NB4 (cell line): Measurements from ENCODE around the gene KRT80.

Experiments
- DNase-seq: peaks from one replicate; pipeline ENCODE4 v3.0.0; 2010; ENCODE audit warnings: low read depth
- H3K4me3 ChIP-seq: one replicate; pipeline ENCODE4 v1.5.1; 2011; ENCODE audit warnings: mild to moderate bottlenecking, low read depth, low read length, moderate library complexity
- MYC ChIP-seq: IDR thresholded peaks from 2 replicates; pipeline ENCODE4 v1.6.1; 2011; ENCODE audit warnings: low read depth, low read length
- POLR2A ChIP-seq: IDR thresholded peaks from 2 replicates; pipeline ENCODE4 v1.6.1; 2011; ENCODE audit warnings: mild to moderate bottlenecking; ENCODE audit not compliant: insufficient read length; ENCODE audit errors: extremely low read depth
- TF ChIP-seq, protein P1 (sequence below): IDR thresholded peaks from one replicate; pipeline ENCODE4 v1.5.1; 2012; ENCODE audit warnings: low read depth, low read length
- TF ChIP-seq, protein P2 (sequence below): IDR thresholded peaks from 2 replicates; pipeline ENCODE4 v1.6.1; 2011; ENCODE audit warnings: low read depth, low read length

The KRT80 gene

DNA sequence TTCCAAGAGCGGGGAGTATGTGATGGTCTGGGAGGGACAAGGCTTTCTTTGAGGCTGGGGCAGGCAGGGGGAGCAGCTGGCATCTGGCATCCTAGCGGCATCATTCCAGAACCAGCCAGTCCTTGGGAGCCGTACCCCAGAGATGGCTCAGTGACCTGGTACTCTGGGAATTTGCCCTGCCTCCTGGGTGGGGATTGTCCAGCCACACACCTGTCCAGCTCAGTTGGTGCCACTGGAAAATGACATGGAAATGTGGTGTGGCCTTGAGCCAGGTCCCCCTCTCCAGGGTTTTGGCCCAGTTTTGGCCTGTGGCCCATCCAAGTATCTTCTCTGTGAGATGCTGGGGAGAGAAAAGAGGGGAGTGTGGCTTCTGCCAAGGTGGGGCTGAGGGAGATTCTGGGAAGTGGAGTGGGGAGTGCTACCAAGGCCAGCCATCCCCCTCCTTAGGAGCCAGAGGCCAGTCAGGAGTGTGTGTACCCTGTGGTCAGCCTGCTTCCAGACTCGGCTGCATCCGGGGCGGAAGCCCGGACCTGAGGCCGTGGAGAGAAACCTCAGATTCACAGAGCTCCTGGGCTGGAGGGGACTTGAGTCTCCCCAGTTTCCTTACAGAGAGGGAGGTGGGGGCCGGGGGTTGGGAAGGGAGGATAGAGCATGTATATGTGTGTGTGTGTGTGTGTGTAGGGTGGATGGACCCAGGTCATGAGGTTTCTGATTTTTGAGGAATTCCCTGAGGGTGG, 14.7 kb upstream of the KRT80 start:
- DNase-seq, result no peak
- H3K4me3 ChIP-seq, result no peak overlapping the region
- TF ChIP-seq, protein P1, sequence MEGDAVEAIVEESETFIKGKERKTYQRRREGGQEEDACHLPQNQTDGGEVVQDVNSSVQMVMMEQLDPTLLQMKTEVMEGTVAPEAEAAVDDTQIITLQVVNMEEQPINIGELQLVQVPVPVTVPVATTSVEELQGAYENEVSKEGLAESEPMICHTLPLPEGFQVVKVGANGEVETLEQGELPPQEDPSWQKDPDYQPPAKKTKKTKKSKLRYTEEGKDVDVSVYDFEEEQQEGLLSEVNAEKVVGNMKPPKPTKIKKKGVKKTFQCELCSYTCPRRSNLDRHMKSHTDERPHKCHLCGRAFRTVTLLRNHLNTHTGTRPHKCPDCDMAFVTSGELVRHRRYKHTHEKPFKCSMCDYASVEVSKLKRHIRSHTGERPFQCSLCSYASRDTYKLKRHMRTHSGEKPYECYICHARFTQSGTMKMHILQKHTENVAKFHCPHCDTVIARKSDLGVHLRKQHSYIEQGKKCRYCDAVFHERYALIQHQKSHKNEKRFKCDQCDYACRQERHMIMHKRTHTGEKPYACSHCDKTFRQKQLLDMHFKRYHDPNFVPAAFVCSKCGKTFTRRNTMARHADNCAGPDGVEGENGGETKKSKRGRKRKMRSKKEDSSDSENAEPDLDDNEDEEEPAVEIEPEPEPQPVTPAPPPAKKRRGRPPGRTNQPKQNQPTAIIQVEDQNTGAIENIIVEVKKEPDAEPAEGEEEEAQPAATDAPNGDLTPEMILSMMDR, result no peak
- TF ChIP-seq POLR2A (no peak), MYC (no peak)
- TF ChIP-seq, protein P2, sequence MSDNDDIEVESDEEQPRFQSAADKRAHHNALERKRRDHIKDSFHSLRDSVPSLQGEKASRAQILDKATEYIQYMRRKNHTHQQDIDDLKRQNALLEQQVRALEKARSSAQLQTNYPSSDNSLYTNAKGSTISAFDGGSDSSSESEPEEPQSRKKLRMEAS, result no peak

DNA sequence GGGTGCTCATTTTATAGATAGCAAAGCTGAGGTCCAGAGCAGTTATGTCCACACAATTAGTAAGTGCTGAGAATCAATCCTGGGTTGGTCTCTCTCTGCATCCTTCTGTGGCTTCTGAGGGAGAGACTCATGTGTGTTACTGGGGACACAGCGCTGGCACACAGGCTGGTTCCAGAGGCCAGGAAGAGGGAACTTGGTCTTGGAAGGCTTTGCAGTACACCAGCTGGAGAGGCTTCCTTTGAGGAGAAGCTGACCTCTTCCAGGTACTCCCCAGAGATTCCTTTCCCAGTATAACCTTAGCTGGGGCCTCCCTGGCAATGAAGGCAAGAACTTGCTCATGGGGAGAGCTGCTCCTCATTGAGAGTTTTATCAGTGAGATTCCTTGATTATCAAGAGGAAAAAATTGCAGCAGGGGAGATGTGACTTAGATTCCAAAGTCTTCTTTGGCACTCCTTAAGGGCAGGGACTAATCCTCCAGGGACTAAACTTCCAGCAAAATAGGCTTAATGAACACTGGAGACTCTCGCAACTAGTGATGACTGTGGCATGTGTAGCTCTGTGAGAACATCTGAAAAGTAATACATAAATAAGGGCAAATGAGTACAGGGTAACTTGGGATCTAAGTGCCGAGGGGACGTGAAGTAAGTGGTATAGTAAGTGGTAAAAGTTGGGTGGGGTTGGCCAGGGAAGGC, 13.9 kb upstream of the KRT80 start:
- TF ChIP-seq MYC, result no peak
- no peak for TF ChIP-seq POLR2A
- TF ChIP-seq, protein P2, result no peak
- TF ChIP-seq, protein P1, result no peak
- H3K4me3 ChIP-seq, result no peak overlapping the region
- DNase-seq, result peak; percentile 18

DNA sequence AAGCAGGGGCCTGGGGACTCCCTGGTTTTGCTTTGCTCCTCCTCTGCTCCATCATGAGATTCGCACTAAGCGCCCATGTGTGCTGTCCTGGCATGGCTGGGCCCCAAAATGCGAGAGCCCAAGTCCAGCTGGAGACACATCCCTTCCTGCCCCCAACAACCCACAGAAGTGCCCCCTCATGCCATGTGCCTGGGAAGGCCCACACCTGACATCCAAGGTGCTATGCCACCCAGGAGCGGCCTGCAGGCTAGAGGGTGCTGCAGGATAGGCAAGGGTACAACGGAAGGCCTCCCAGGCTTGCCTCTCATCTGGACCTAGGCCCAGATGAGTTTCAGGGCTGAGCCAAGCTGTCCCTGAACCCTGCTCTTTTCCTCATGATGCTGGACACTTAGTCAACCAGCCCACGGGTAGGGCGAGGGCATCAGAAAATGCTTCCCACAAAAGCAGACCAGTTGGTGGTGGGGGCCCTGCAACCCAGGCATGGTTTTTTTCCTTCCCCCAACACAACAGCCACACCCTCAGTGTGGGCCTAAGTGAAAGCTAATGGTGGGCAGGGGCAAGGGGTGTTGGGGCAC, 13.2 kb upstream of the KRT80 start:
- TF ChIP-seq, protein P2, result no peak
- no peak for TF ChIP-seq MYC
- TF ChIP-seq, protein P1, result no peak
- no peak for TF ChIP-seq POLR2A

DNA sequence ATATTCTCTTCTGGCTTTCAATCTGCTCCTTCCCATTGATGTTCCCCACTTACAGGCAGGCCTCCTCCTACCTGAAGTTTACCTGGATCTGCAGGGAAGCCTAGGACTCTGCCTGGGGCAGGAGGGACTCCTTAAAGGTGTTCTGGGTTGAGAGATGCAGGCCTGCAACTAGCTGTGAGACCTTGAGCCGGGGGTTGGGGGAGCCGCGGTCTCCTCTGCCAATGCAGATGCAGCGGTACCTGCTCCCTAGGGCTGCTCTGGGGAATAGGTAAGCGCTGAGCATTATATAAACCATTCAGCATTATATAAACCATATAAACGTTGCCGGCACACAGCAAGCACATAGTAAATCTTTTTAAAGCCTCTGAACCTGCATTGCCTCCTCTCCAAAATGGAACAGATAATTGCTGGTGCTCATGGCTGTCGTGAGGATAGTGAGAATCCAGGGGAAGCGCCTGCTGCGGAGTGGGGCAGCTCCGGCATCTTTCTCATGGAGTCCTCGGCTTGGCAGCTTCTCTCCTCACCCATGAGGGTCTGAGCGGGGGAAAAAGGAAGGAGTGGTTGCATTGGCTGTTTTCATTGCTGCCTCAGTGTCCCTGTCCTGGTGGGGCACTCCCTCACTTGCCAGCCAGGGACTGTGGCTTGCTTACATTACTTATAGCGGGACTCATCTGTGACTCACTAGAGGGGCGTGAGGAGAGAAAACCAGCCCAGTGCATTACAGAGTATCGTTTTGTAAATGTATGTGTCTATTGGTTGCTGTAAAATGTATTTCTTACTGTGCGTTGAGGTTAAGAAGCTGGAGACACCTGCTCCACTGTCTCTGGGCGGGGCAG, 12.5 kb upstream of the KRT80 start:
- DNase-seq, result peak; percentile 46
- no peak overlapping the region for H3K4me3 ChIP-seq
- TF ChIP-seq POLR2A, result no peak

More for the DNA sequence above, 13.2 kb upstream of the KRT80 start:
- no peak overlapping the region for H3K4me3 ChIP-seq
- no peak for DNase-seq

DNA sequence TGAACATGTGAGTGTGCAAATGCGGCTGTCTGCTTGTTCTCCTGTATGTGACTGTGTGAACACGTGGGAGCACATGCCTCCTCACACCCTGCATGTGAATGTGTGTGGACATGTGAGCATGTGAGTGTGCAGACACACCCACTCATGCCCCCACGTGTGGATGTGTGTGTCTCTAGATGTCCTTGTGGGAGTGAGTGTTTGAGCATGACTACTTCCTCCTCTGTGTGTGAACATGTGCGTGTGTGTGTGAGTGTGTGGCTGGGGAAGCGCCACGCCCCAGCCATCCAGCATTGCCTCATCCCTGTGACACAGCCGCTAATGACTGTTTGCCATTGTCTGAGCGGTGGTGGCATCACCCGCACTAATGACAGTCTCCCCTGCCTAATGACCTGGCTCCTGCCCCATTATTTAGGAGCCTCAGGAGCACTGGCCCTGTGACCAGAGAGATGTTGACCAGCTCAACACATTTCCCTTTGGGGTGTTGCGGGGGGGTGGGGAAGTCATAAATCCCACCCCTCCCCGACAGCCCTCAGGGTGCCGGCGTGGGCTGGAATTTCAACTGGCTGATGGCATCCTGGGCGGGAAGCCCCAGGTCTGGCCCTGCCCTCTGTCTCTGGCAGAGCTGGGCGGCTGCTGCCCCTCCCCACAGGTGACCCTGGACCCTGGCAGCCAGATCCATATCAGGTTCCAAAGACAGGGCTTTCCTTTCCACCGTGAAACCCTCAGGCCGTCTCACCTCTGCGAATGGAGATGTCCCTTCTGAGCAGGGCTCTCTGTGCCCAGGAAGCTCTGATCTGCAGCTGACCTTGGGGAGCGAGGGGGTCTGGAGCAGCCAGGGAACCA, 11.5 kb upstream of the KRT80 start:
- TF ChIP-seq, protein P1, result no peak
- peak; percentile 92 for TF ChIP-seq MYC
- peak; percentile 18 for TF ChIP-seq POLR2A
- TF ChIP-seq, protein P2, result peak; percentile 99
- peak; percentile 98 for DNase-seq
- peak overlapping the region; percentile 60 for H3K4me3 ChIP-seq
